Upper lobe of right lung (tissue), 1 donor: ENCODE results near the gene RFESD. TPM values are rescaled to one million over a fixed set of nuclear protein-coding genes. Genes with fewer than 3 reads are reported as not detected.
"Not testable (repeated sequence)": the region's sequence is repeated elsewhere in the genome, so short reads cannot be mapped to it uniquely, and the experiment has no call there.

ENCODE experiments used
- ATAC-seq: fragments of 200-7000 bp; cut with Tn5 transposase; one replicate; pipeline ENCODE4 v1.9.1; 2020; ENCODE audit warnings: mild to moderate bottlenecking, moderate library complexity
- DNase-seq: peaks from one replicate; pipeline ENCODE4 v3.0.0-alpha.2; 2020
- H3K27ac ChIP-seq: fragments of 200-600 bp; one replicate; pipeline ENCODE4 v1.8.0; 2022
- H3K27me3 ChIP-seq: fragments of 200-600 bp; one replicate; pipeline ENCODE4 v1.8.0; 2022; ENCODE audit warnings: mild to moderate bottlenecking
- H3K36me3 ChIP-seq: fragments of 200-600 bp; one replicate; pipeline ENCODE4 v1.8.0; 2022
- H3K4me1 ChIP-seq: fragments of 200-600 bp; one replicate; pipeline ENCODE4 v1.8.0; 2022
- H3K4me3 ChIP-seq: fragments of 200-600 bp; one replicate; pipeline ENCODE4 v1.8.0; 2022; ENCODE audit warnings: mild to moderate bottlenecking
- H3K9me3 ChIP-seq: fragments of 200-600 bp; one replicate; pipeline ENCODE4 v1.8.0; 2022
- CTCF ChIP-seq: fragments of 200-600 bp; IDR thresholded peaks from one replicate; pipeline ENCODE4 v1.8.0; 2022; ENCODE audit warnings: antibody characterized with exemption
- intact Hi-C: fragments of 100-400 bp; cut with DNase I; formaldehyde crosslinking; loops from one replicate; pipeline ENCODE4 v1.11.0; 2022
- total RNA-seq: library from RNA; stranded (reverse); fragmentation: NEBNext Ultra II Directional; extraction: Animal tissue kit (Norgen Biotek cat#: 25700); gene quantifications from one replicate; pipeline ENCODE4 v1.2.1, GENCODE V29; 2021
- donor health status: DM: no; HTN: yes; CAD: no; lungs with severe emphysema.

Gene RFESD
- total RNA-seq, 1 donor from 2014 or later = 3.7 TPM

- intact Hi-C loops = no loop called here
- ATAC-seq (no peak), DNase-seq (no peak)
- Histone ChIP-seq H3K27me3 (no peaks in the 10 kb centered on the region), H3K9me3 (no peaks in the 10 kb centered on the region), H3K27ac (no peak overlapping the region), H3K36me3 (no peaks in the 10 kb centered on the region), H3K4me3 (no peak overlapping the region), H3K4me1 (no peaks in the 10 kb centered on the region)
- TF ChIP-seq CTCF = no peak
Observed at GRCh38 chr5:95638632-95639031, 7.9 kb upstream of the RFESD start.

GRCh38 chr5:95641741-95642220, 4.8 kb upstream of the RFESD start:
- DNase-seq (no peak), ATAC-seq (peak; percentile 66)
- intact Hi-C loops = loop anchor here (10.0 kb wide), 1 partner anchor 203 kb away; no protein-coding TSS in a partner anchor
- H3K27ac ChIP-seq = peak overlapping the region; percentile 75
- no peak for TF ChIP-seq CTCF
- H3K4me3 ChIP-seq = no peak overlapping the region
- no peaks in the 10 kb centered on the region for H3K36me3 ChIP-seq
- no peaks in the 10 kb centered on the region for H3K9me3 ChIP-seq
- H3K4me1 ChIP-seq = no peaks in the 10 kb centered on the region
- no peaks in the 10 kb centered on the region for H3K27me3 ChIP-seq

GRCh38 chr5:95643152-95643551, 3.4 kb upstream of the RFESD start:
- H3K27ac ChIP-seq = no peak overlapping the region
- TF ChIP-seq CTCF = no peak
- intact Hi-C loops = loop anchor here (10.0 kb wide), 1 partner anchor 202 kb away; no protein-coding TSS in a partner anchor
- ATAC-seq = no peak
- H3K36me3 ChIP-seq = no peaks in the 10 kb centered on the region
- H3K4me1 ChIP-seq = peaks cover 8% of the 10 kb centered on the region
- no peak for DNase-seq
- H3K27me3 ChIP-seq = no peaks in the 10 kb centered on the region
- H3K9me3 ChIP-seq = no peaks in the 10 kb centered on the region
- no peak overlapping the region for H3K4me3 ChIP-seq

- intact Hi-C loops = loop anchor here (10.0 kb wide), 1 partner anchor 200 kb away; no protein-coding TSS in a partner anchor
- H3K27ac ChIP-seq = no peak overlapping the region
- ATAC-seq = peak; percentile 21
Observed at GRCh38 chr5:95644351-95645042, 2.1 kb upstream of the RFESD start.

GRCh38 chr5:95646226-95646568, 380 bp upstream of the RFESD start:
- peak overlapping the region; percentile 56 for H3K4me3 ChIP-seq
- not testable (repeated sequence) for H3K4me1 ChIP-seq, DNase-seq, H3K9me3 ChIP-seq, H3K36me3 ChIP-seq, ATAC-seq, H3K27me3 ChIP-seq
- peak overlapping the region; percentile 71 for H3K27ac ChIP-seq
- intact Hi-C loops = loop anchor here (10.0 kb wide), 1 partner anchor 199 kb away; no protein-coding TSS in a partner anchor

More at GRCh38 chr5:95644351-95645042, 2.1 kb upstream of the RFESD start:
- TF ChIP-seq CTCF = peak; percentile 75
- Histone ChIP-seq H3K4me1 (peaks cover 8% of the 10 kb centered on the region), H3K36me3 (no peaks in the 10 kb centered on the region), H3K9me3 (no peaks in the 10 kb centered on the region), H3K27me3 (no peaks in the 10 kb centered on the region), H3K4me3 (no peak overlapping the region)
- DNase-seq = no peak
